ENCODE data around the gene PDGFD. TPM values are rescaled to one million over a fixed set of nuclear protein-coding genes. Genes with fewer than 3 reads are reported as not detected.

Gene PDGFD
- total RNA-seq, 4 donors from 2014 or later = 4.4 to 26.4 (median 13.1) TPM

GRCh38 chr11:103967985-103968384 is 196.0 kb downstream of the PDGFD start:
- Histone ChIP-seq H3K9me3 (no peaks in the 10 kb centered on the region), H3K4me1 (no peaks in the 10 kb centered on the region), H3K4me3 (no peak overlapping the region), H3K36me3 (no peaks in the 10 kb centered on the region), H3K27me3 (no peaks in the 10 kb centered on the region), H3K27ac (no peak overlapping the region)
- TF ChIP-seq POLR2A (IDR thresholded peaks at IDR 0.05) = no peak
- no peak for TF ChIP-seq EP300 (IDR thresholded peaks at IDR 0.05)
- TF ChIP-seq POLR2AphosphoS5 (IDR thresholded peaks at IDR 0.05) = no peak
- no peak for TF ChIP-seq CTCF (IDR thresholded peaks at IDR 0.05)
- ATAC-seq = no peak
- WGBS, 2 donors (ENCODE audit: low coverage in 1 of 2) = 87 to 88% methylated on average over 5 to 8 of the region's 8 CpGs

GRCh38 chr11:103964390-103964789 is 199.6 kb downstream of the PDGFD start:
- ATAC-seq = no peak
- H3K4me1 ChIP-seq = no peaks in the 10 kb centered on the region
- H3K27ac ChIP-seq = no peak overlapping the region
- H3K9me3 ChIP-seq = no peaks in the 10 kb centered on the region
- no peaks in the 10 kb centered on the region for H3K27me3 ChIP-seq
- no peak overlapping the region for H3K4me3 ChIP-seq
- TF ChIP-seq CTCF (IDR thresholded peaks at IDR 0.05) (no peak), POLR2A (IDR thresholded peaks at IDR 0.05) (no peak), EP300 (IDR thresholded peaks at IDR 0.05) (no peak), POLR2AphosphoS5 (IDR thresholded peaks at IDR 0.05) (no peak)
- H3K36me3 ChIP-seq = no peaks in the 10 kb centered on the region

- Histone ChIP-seq H3K27me3 (no peaks in the 10 kb centered on the region), H3K27ac (no peak overlapping the region), H3K4me1 (no peaks in the 10 kb centered on the region), H3K36me3 (no peaks in the 10 kb centered on the region), H3K9me3 (no peaks in the 10 kb centered on the region), H3K4me3 (no peak overlapping the region)
- WGBS, 2 donors (ENCODE audit: low coverage in 1 of 2) = 75 to 84% methylated on average over 2 of the region's 2 CpGs
- ATAC-seq = no peak
- no peak for TF ChIP-seq EP300 (IDR thresholded peaks at IDR 0.05)
- no peak for TF ChIP-seq POLR2A (IDR thresholded peaks at IDR 0.05)
- no peak for TF ChIP-seq POLR2AphosphoS5 (IDR thresholded peaks at IDR 0.05)
- TF ChIP-seq CTCF (IDR thresholded peaks at IDR 0.05) = no peak
Observed at GRCh38 chr11:103963648-103964047, 200.3 kb downstream of the PDGFD start.

GRCh38 chr11:103961010-103961409 is 202.9 kb downstream of the PDGFD start:
- no peak for TF ChIP-seq EP300 (IDR thresholded peaks at IDR 0.05)
- TF ChIP-seq CTCF (IDR thresholded peaks at IDR 0.05) = no peak
- no peak for TF ChIP-seq POLR2A (IDR thresholded peaks at IDR 0.05)
- H3K9me3 ChIP-seq = no peaks in the 10 kb centered on the region
- ATAC-seq = no peak
- H3K27me3 ChIP-seq = no peaks in the 10 kb centered on the region
- H3K4me1 ChIP-seq = no peaks in the 10 kb centered on the region
- H3K36me3 ChIP-seq = no peaks in the 10 kb centered on the region
- H3K4me3 ChIP-seq = no peak overlapping the region
- H3K27ac ChIP-seq = no peak overlapping the region

- TF ChIP-seq EP300 (IDR thresholded peaks at IDR 0.05) = no peak
- no peak for TF ChIP-seq POLR2AphosphoS5 (IDR thresholded peaks at IDR 0.05)
- TF ChIP-seq CTCF (IDR thresholded peaks at IDR 0.05) = no peak
- no peak for TF ChIP-seq POLR2A (IDR thresholded peaks at IDR 0.05)
- Histone ChIP-seq H3K27ac (no peak overlapping the region), H3K27me3 (no peaks in the 10 kb centered on the region), H3K4me3 (no peak overlapping the region), H3K9me3 (no peaks in the 10 kb centered on the region), H3K4me1 (no peaks in the 10 kb centered on the region), H3K36me3 (no peaks in the 10 kb centered on the region)
- 78 to 83% methylated on average over 1 to 2 of the region's 2 CpGs for WGBS, 2 donors (ENCODE audit: low coverage in 1 of 2)
- ATAC-seq = no peak
Observed at GRCh38 chr11:103960108-103960507, 203.8 kb downstream of the PDGFD start.
